Thoracic aorta (tissue), 2 donors: ENCODE measurements around the gene OR9A2. TPM values are rescaled to one million over a fixed set of nuclear protein-coding genes. Genes with fewer than 3 reads are reported as not detected.
"Not testable (repeated sequence)": the region's sequence is repeated elsewhere in the genome, so short reads cannot be mapped to it uniquely, and the experiment has no call there.

Source experiments
- ATAC-seq: fragments of 150-250 bp; one replicate; pipeline ENCODE4 v1.8.0; 2017; ENCODE audit warnings: low read depth; ENCODE audit not compliant: insufficient number of reproducible peaks, low FRiP score
- DNase-seq: peaks from one replicate; pipeline ENCODE4 v3.0.0-alpha.2; 2020; ENCODE audit warnings: low spot score
- H3K27ac ChIP-seq, 2 donors: fragments of 200-600 bp; sonication (generic); 1 replicate in 1 of 2; 2 replicates in 1 of 2; pipeline ENCODE4 v1.5.1; 2016; ENCODE audit warnings: mild to moderate bottlenecking in 2 of 2, moderate library complexity in 2 of 2
- H3K27me3 ChIP-seq: fragments of 200-600 bp; sonication (generic); replicated peaks from 2 replicates; pipeline ENCODE4 v1.6.0; 2016; ENCODE audit warnings: mild to moderate bottlenecking; ENCODE audit not compliant: insufficient read depth
- H3K36me3 ChIP-seq: fragments of 200-600 bp; sonication (generic); one replicate; pipeline ENCODE4 v1.5.1; 2016
- H3K4me1 ChIP-seq, 2 donors: fragments of 200-600 bp; sonication (generic); 1 replicate in 1 of 2; 2 replicates in 1 of 2; pipeline versions ENCODE4 v1.5.1 to v1.6.0; 2016; ENCODE audit warnings: low read depth in 2 of 2, mild to moderate bottlenecking in 1 of 2; ENCODE audit not compliant: control insufficient read depth in 1 of 2
- H3K4me3 ChIP-seq: fragments of 200-600 bp; sonication (generic); 2 replicates; pipeline ENCODE4 v1.5.1; 2016; ENCODE audit warnings: mild to moderate bottlenecking
- H3K9me3 ChIP-seq: fragments of 200-600 bp; sonication (generic); 2 replicates; pipeline ENCODE4 v1.5.1; 2016
- total RNA-seq, 2 donors: library from RNA; depleted of rRNA; stranded (reverse); fragments of >200 nt; gene quantifications; one replicate each; pipeline versions ENCODE4 v1.1.0 to v1.2.3, GENCODE V29; 2016
- TF ChIP-seq, protein P1 (sequence below): fragments of 200-600 bp; sonication (generic); IDR thresholded peaks from one replicate; pipeline ENCODE4 v1.5.1; 2019; ENCODE audit warnings: antibody characterized with exemption

OR9A2 gene
- total RNA-seq, 2 donors from 2014 or later, result not detected

DNA sequence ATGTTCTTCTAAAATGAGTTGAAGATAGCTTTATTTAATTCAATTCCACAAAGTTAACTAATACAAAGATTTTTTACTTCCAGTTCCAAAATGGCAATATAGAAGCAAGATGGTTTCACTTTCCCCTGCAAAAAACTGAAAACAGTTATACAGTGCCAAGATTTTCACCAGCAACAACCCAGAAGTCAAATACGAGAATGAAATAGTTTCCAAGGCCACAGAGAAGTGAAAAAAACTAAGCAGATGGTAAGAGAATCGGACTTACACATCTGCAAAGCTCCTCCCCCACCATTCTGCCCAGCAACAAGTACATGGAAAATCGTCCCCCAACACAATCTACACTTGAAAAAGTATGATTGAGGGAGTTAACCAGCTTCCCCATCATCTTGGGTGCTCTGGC, 34.5 kb downstream of the OR9A2 start:
- Histone ChIP-seq H3K27ac (no peak overlapping the region), H3K4me3 (no peak overlapping the region), H3K36me3 (no peaks in the 10 kb centered on the region), H3K9me3 (no peaks in the 10 kb centered on the region), H3K4me1 (no peaks in the 10 kb centered on the region), H3K27me3 (no peaks in the 10 kb centered on the region)
- DNase-seq, result no peak
- no peak for ATAC-seq
- TF ChIP-seq, protein P1, sequence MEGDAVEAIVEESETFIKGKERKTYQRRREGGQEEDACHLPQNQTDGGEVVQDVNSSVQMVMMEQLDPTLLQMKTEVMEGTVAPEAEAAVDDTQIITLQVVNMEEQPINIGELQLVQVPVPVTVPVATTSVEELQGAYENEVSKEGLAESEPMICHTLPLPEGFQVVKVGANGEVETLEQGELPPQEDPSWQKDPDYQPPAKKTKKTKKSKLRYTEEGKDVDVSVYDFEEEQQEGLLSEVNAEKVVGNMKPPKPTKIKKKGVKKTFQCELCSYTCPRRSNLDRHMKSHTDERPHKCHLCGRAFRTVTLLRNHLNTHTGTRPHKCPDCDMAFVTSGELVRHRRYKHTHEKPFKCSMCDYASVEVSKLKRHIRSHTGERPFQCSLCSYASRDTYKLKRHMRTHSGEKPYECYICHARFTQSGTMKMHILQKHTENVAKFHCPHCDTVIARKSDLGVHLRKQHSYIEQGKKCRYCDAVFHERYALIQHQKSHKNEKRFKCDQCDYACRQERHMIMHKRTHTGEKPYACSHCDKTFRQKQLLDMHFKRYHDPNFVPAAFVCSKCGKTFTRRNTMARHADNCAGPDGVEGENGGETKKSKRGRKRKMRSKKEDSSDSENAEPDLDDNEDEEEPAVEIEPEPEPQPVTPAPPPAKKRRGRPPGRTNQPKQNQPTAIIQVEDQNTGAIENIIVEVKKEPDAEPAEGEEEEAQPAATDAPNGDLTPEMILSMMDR, result no peak

DNA sequence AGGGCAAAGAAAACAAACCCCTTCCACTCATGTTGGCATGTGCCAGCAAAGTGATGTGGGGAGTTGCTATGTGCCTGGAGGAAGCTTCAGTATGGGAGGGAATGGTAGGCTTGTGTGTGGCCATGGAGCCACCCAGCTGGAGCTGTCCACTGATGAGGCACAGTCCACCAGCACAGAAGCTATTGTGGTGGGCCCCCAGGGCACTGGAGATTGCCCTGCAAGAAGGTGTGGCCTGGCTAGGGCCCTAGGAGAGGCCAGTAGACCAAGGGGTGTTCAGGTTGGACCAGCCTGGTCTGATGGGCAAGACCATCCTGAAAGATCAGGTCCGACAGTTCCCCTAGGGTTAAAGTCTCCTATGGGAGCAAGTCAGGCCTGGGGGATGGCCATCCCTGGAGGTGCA, 42.6 kb downstream of the OR9A2 start:
- H3K4me1 ChIP-seq, result no peaks in the 10 kb centered on the region
- no peak overlapping the region for H3K27ac ChIP-seq
- no peak for ATAC-seq

DNA sequence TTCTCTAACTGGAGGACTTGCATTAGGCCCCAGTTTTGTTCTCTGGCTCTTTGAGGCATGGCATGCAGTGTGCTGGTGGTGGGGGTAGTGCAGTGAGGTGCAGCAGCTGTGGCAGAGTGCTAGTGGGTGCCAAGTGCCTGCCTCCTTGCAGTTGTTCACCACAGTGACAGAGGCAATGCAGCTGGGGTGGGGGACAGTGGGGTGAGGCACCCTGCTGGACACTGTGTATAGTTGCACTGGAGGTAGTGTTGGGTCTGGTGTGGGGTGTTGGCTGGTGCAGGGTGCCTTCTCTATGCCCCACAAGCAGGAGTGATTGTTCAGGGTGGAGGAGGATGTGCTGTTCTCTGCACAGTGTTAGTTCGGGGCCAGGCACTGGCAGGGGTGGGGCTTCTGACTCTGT, 43.1 kb downstream of the OR9A2 start:
- ATAC-seq, result no peak
- Histone ChIP-seq H3K4me3 (no peak overlapping the region), H3K9me3 (no peaks in the 10 kb centered on the region), H3K27me3 (no peaks in the 10 kb centered on the region), H3K36me3 (no peaks in the 10 kb centered on the region), H3K4me1 (no peaks in the 10 kb centered on the region), H3K27ac (no peak overlapping the region)
- DNase-seq, result no peak
- TF ChIP-seq, protein P1, result no peak

More for the DNA sequence above, 42.6 kb downstream of the OR9A2 start:
- H3K4me3 ChIP-seq, result no peak overlapping the region
- H3K9me3 ChIP-seq, result no peaks in the 10 kb centered on the region
- no peaks in the 10 kb centered on the region for H3K36me3 ChIP-seq
- TF ChIP-seq, protein P1, result no peak
- H3K27me3 ChIP-seq, result no peaks in the 10 kb centered on the region
- DNase-seq, result no peak

DNA sequence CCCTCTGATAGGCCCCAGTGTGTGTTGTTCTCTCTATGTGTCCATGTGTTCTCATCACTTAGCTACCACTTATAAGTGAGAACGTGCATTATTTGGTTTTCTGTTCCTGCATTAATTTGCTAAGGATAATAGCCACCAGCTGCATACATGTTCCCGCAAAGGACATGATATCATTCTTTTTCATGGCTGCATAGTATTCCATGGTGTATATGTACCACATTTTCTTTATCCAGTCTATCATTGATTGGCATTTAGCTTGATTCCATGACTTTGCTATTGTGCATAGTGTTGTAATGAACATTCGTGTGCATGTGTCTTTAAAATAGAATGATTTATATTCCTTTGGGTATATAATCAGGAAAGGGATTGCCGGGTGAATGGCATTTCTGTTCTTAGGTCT, 48.5 kb downstream of the OR9A2 start:
- H3K9me3 ChIP-seq, H3K4me1 ChIP-seq, ATAC-seq, H3K27me3 ChIP-seq, H3K27ac ChIP-seq, H3K36me3 ChIP-seq, DNase-seq, H3K4me3 ChIP-seq: not testable (repeated sequence)

Other genes with a start within 250 kb of the OR9A2 start
- gene EPHB6, start 172.1 kb downstream of the OR9A2 start, total RNA-seq, result 10 to 100 TPM; 25.3 to 30.5 TPM
- not detected for gene TRPV6, start 141.4 kb downstream of the OR9A2 start, total RNA-seq
- not detected for gene TRPV5, start 93.4 kb downstream of the OR9A2 start, total RNA-seq
- not detected for gene LLCFC1, start 87.6 kb downstream of the OR9A2 start, total RNA-seq
- not detected for gene KEL, start 64.8 kb downstream of the OR9A2 start, total RNA-seq
- gene OR6V1, start 25.2 kb upstream of the OR9A2 start, total RNA-seq, result not detected
- 1 to 10 TPM in 1 of 2 donors, not detected in 1; 1.1 TPM for gene PIP, start 104.9 kb upstream of the OR9A2 start, total RNA-seq
- gene TAS2R39, start 156.3 kb upstream of the OR9A2 start, total RNA-seq, result not detected
- gene TAS2R40, start 194.9 kb upstream of the OR9A2 start, total RNA-seq, result not detected
- gene GSTK1, start 236.3 kb upstream of the OR9A2 start, total RNA-seq, result 100 to 1,000 TPM; 106 to 148 TPM